OCI-LY7 (cell line): ENCODE data around the gene TM2D3. TPM values are rescaled to one million over a fixed set of nuclear protein-coding genes. Genes with fewer than 3 reads are reported as not detected.
A peak's percentile ranks its signal among the peaks of the same experiment; 100 is the strongest.

Experiments
- BruUV-seq: library from RNA; stranded (reverse); fragments of 400-500 nt; replicated peaks from 2 replicates; lab custom pipeline; 2021; lab: Mats Ljungman, UMichigan
- CTCF ChIA-PET: fragments of 300-600 bp; sonication (Branson Sonifier 250); formaldehyde crosslinking; loops from one replicate; lab custom pipeline; 2022; ENCODE audit warnings: antibody characterized with exemption; ENCODE audit not compliant: unreplicated experiment; lab: Charles Lee
- POLR2A ChIA-PET: fragments of 300-600 bp; sonication (Branson Sonifier 250); formaldehyde crosslinking; loops from one replicate; lab custom pipeline; 2022; ENCODE audit warnings: antibody characterized with exemption; lab: Charles Lee
- DNase-seq: peaks from one replicate; pipeline ENCODE4 v3.0.0-alpha.2; 2015; ENCODE audit warnings: low spot score
- H2AFZ ChIP-seq: fragments of 200-600 bp; sonication (generic), shearing (Covaris generic); 2 replicates; pipeline ENCODE4 v1.6.1; 2014; ENCODE audit warnings: mild to moderate bottlenecking, antibody characterized with exemption, low read length, moderate library complexity
- H3K27ac ChIP-seq: fragments of 200-600 bp; sonication (generic); 2 replicates; pipeline ENCODE4 v1.5.1; 2014; ENCODE audit warnings: mixed run types, low read depth, mild to moderate bottlenecking, moderate library complexity, low read length, inconsistent platforms; ENCODE audit not compliant: poor library complexity, severe bottlenecking
- H3K36me3 ChIP-seq: fragments of 200-600 bp; sonication (generic); 2 replicates; pipeline ENCODE4 v1.6.1; 2014; ENCODE audit warnings: mild to moderate bottlenecking, antibody characterized with exemption, low read length, moderate library complexity, mixed read lengths; ENCODE audit not compliant: insufficient read depth
- H3K4me1 ChIP-seq: fragments of 200-600 bp; sonication (generic); 2 replicates; pipeline ENCODE4 v1.5.1; 2014; ENCODE audit warnings: mild to moderate bottlenecking, low read length; ENCODE audit not compliant: insufficient read depth, poor library complexity, severe bottlenecking
- H3K4me2 ChIP-seq: fragments of 200-600 bp; sonication (generic); 2 replicates; pipeline ENCODE4 v1.6.1; 2014; ENCODE audit warnings: mild to moderate bottlenecking, low read length
- H3K4me3 ChIP-seq: fragments of 200-600 bp; sonication (generic); 2 replicates; pipeline ENCODE4 v1.5.1; 2014; ENCODE audit warnings: mild to moderate bottlenecking, low read depth, low read length; ENCODE audit not compliant: poor library complexity, severe bottlenecking
- H3K79me2 ChIP-seq: fragments of 200-600 bp; sonication (generic); 2 replicates; pipeline ENCODE4 v1.6.1; 2016; ENCODE audit warnings: low read depth, mild to moderate bottlenecking, low read length, moderate library complexity, mixed read lengths; ENCODE audit not compliant: insufficient read depth
- H3K9me2 ChIP-seq: fragments of 200-600 bp; sonication (generic); 2 replicates; pipeline ENCODE4 v1.6.1; 2016; ENCODE audit warnings: mild to moderate bottlenecking, low read length, mixed read lengths; ENCODE audit not compliant: insufficient read depth
- H3K9me3 ChIP-seq: fragments of 200-600 bp; sonication (generic); 2 replicates; pipeline ENCODE4 v1.6.1; 2014; ENCODE audit warnings: mild to moderate bottlenecking, mixed run types, low read length, mixed read lengths
- H4K20me1 ChIP-seq: fragments of 200-600 bp; sonication (generic); 2 replicates; pipeline ENCODE4 v1.6.1; 2014; ENCODE audit warnings: mild to moderate bottlenecking, antibody characterized with exemption, low read length, moderate library complexity, mixed read lengths; ENCODE audit not compliant: insufficient read depth
- CTCF ChIP-seq: fragments of 200-600 bp; sonication (generic); conservative IDR thresholded peaks from 2 replicates; pipeline ENCODE4 v1.5.1; 2014; ENCODE audit warnings: mild to moderate bottlenecking, antibody characterized with exemption, low read length, moderate library complexity, mixed read lengths
- EZH2phosphoT487 ChIP-seq: fragments of 200-600 bp; sonication (generic); IDR thresholded peaks from 2 replicates; pipeline ENCODE4 v1.6.1; 2018; ENCODE audit warnings: low read depth, borderline replicate concordance, mild to moderate bottlenecking, mixed run types, antibody characterized with exemption, low read length, moderate library complexity, mixed read lengths
- intact Hi-C: fragments of 100-400 bp; cut with micrococcal nuclease; formaldehyde crosslinking; loops from one replicate; pipeline ENCODE4 v1.10.0; 2022; ENCODE audit not compliant: unreplicated experiment
- total RNA-seq, 2 experiments: library from RNA; depleted of rRNA in 1 of 2; stranded (reverse); fragments of >200 nt in 1 of 2; shearing (Covaris generic) in 1 of 2; gene quantifications; 2 replicates each; pipeline ENCODE4 v1.2.3, GENCODE V29; 2014 to 2022

Gene TM2D3
- total RNA-seq, 2 experiments from 2014 or later = 33.6 to 39.0 TPM

GRCh38 chr15:101676921-101677329, 24.7 kb upstream of the TM2D3 start:
- POLR2A ChIA-PET = interaction anchor here (0.6 to 0.7 kb wide), 3 partner anchors 10 to 43 kb away, joined by 3 to 5 read pairs (median 3); no protein-coding TSS in a partner anchor

GRCh38 chr15:101675796-101676582, 23.8 kb upstream of the TM2D3 start:
- no peak for DNase-seq
- ChIA-PET POLR2A (interaction anchor here (0.6 to 1.0 kb wide), 3 partner anchors 25 to 48 kb away, joined by 3 to 4 read pairs (median 3); no protein-coding TSS in a partner anchor), CTCF (no interaction called here)
- Histone ChIP-seq H3K4me3 (no peak overlapping the region), H3K9me2 (no peaks in the 10 kb centered on the region), H3K36me3 (no peaks in the 10 kb centered on the region), H3K27ac (no peak overlapping the region), H2AFZ (0 out of 2 replicates have a peak overlapping the region, but pooled peaks have one; percentile 49), H3K79me2 (no peaks in the 10 kb centered on the region), H4K20me1 (no peaks in the 10 kb centered on the region), H3K4me1 (no peaks in the 10 kb centered on the region), H3K9me3 (no peaks in the 10 kb centered on the region), H3K4me2 (no peak overlapping the region)
- BruUV-seq = no TSS peak
- intact Hi-C loops = no loop called here
- TF ChIP-seq CTCF (no peak), EZH2phosphoT487 (no peak)

More at GRCh38 chr15:101676921-101677329, 24.7 kb upstream of the TM2D3 start:
- Histone ChIP-seq H3K9me2 (no peaks in the 10 kb centered on the region), H4K20me1 (no peaks in the 10 kb centered on the region), H3K4me3 (no peak overlapping the region), H3K36me3 (no peaks in the 10 kb centered on the region), H3K27ac (no peak overlapping the region), H3K9me3 (no peaks in the 10 kb centered on the region), H3K4me2 (no peak overlapping the region), H3K79me2 (no peaks in the 10 kb centered on the region), H3K4me1 (no peaks in the 10 kb centered on the region), H2AFZ (no peak overlapping the region)
- TF ChIP-seq EZH2phosphoT487 = no peak
- TF ChIP-seq CTCF = no peak
- CTCF ChIA-PET = no interaction called here
- no TSS peak for BruUV-seq
- no peak for DNase-seq
- intact Hi-C loops = no loop called here

GRCh38 chr15:101675015-101675414, 22.8 kb upstream of the TM2D3 start:
- no peak overlapping the region for H2AFZ ChIP-seq
- no peaks in the 10 kb centered on the region for H3K79me2 ChIP-seq
- POLR2A ChIA-PET = no interaction called here
- no peak overlapping the region for H3K4me3 ChIP-seq
- no peak overlapping the region for H3K27ac ChIP-seq
- CTCF ChIA-PET = no interaction called here
- TF ChIP-seq CTCF (no peak), EZH2phosphoT487 (no peak)
- no TSS peak for BruUV-seq
- no peak for DNase-seq
- no peak overlapping the region for H3K4me2 ChIP-seq
- intact Hi-C loops = no loop called here
- no peaks in the 10 kb centered on the region for H3K9me2 ChIP-seq
- no peaks in the 10 kb centered on the region for H3K36me3 ChIP-seq
- no peaks in the 10 kb centered on the region for H3K4me1 ChIP-seq
- H3K9me3 ChIP-seq = no peaks in the 10 kb centered on the region
- no peaks in the 10 kb centered on the region for H4K20me1 ChIP-seq
